Stomach smooth muscle (tissue), 2 donors: ENCODE measurements around the gene ATG9A.
"Not testable (repeated sequence)": the region's sequence is repeated elsewhere in the genome, so short reads cannot be mapped to it uniquely, and the experiment has no call there.

Experiments used
- H3K27ac ChIP-seq: one replicate; pipeline ENCODE4 v1.7.0; 2013; ENCODE audit warnings: mild to moderate bottlenecking, low read length, inconsistent platforms
- H3K27me3 ChIP-seq, 2 donors: one replicate each; pipeline ENCODE4 v1.7.0; 2013; ENCODE audit warnings: low read length in 2 of 2; ENCODE audit not compliant: insufficient read depth in 2 of 2, control insufficient read depth in 1 of 2
- H3K36me3 ChIP-seq, 2 donors: one replicate each; pipeline ENCODE4 v1.7.0; 2013; ENCODE audit warnings: low read length in 2 of 2; ENCODE audit not compliant: control insufficient read depth in 2 of 2, insufficient read depth in 2 of 2
- H3K4me1 ChIP-seq: one replicate; pipeline ENCODE4 v1.7.0; 2013; ENCODE audit warnings: low read length; ENCODE audit not compliant: control insufficient read depth, insufficient read depth
- H3K4me3 ChIP-seq, 2 donors: one replicate each; pipeline ENCODE4 v1.7.0; 2013; ENCODE audit warnings: low read length in 2 of 2
- H3K9ac ChIP-seq, 2 donors: one replicate each; pipeline ENCODE4 v1.7.0; 2013; ENCODE audit warnings: low read length in 2 of 2, mild to moderate bottlenecking in 1 of 2
- H3K9me3 ChIP-seq, 2 donors: one replicate each; pipeline ENCODE4 v1.7.0; 2013; ENCODE audit warnings: low read length in 2 of 2; ENCODE audit not compliant: control insufficient read depth in 2 of 2
- donor health status: healthy.
- donor health status: Pancreatic carcinoma.

Gene ATG9A

GRCh38 chr2:219269362-219270054 is 40.1 kb upstream of the ATG9A start:
- Histone ChIP-seq H3K27ac (no peak overlapping the region), H3K36me3 (no peaks in the 10 kb centered on the region), H3K9me3 (no peaks in the 10 kb centered on the region), H3K27me3 (no peaks in the 10 kb centered on the region), H3K4me1 (peaks cover 17% of the 10 kb centered on the region), H3K4me3 (no peak overlapping the region), H3K9ac (no peak overlapping the region)

- peaks cover 8% of the 10 kb centered on the region for H3K4me1 ChIP-seq
- H3K27me3 ChIP-seq = no peaks in the 10 kb centered on the region
- H3K27ac ChIP-seq = no peak overlapping the region
- H3K9me3 ChIP-seq = no peaks in the 10 kb centered on the region
- no peaks in the 10 kb centered on the region for H3K36me3 ChIP-seq
- H3K4me3 ChIP-seq = no peak overlapping the region
- no peak overlapping the region for H3K9ac ChIP-seq
These were observed 38.9 kb upstream of the ATG9A start for GRCh38 chr2:219268294-219268693.

DNA sequence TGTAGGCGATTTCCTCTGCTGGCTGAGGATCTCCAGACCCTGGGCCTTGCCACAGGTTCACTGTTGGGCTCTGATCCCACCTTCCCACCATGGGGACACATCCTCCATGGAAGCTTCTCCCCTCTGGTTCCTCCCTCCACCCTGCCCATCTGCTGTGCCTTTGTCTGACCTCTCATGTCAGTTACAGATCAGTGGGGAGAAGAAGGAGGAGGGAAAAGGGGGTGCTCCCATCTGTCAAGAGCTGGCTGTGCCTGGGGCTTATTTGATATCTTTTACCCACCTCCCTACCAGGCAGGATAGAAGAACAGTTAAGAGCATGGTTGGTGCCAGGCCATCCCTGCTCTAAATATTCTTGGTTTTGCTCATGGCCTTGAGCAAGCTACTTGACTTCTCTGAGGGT is 37.5 kb upstream of the ATG9A start:
- Histone ChIP-seq H3K9me3 (no peaks in the 10 kb centered on the region), H3K27ac (no peak overlapping the region), H3K9ac (no peak overlapping the region), H3K36me3 (no peaks in the 10 kb centered on the region), H3K4me1 (peaks cover 8% of the 10 kb centered on the region), H3K27me3 (no peaks in the 10 kb centered on the region), H3K4me3 (no peak overlapping the region)

DNA sequence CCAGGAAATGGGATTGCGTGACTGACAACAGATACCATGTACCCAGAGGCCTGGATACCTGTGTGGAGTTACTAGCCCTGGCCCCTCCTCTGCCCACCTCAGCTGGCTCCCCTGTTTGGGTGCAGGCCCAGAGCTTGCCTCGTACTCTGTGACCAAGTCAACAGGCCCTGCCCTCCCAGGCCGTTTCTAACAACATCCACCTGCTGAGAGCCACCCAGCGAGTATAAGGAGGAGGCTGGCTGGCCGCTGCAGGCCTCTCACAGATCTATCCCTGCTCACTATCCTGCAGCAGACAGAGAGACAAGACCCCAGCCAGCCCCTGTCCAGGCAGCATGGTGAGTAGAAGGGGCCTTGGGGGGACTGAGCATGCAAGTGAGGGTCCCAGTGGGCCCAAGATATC is 36.8 kb upstream of the ATG9A start:
- Histone ChIP-seq H3K27me3 (no peaks in the 10 kb centered on the region), H3K4me1 (peaks cover 8% of the 10 kb centered on the region)

DNA sequence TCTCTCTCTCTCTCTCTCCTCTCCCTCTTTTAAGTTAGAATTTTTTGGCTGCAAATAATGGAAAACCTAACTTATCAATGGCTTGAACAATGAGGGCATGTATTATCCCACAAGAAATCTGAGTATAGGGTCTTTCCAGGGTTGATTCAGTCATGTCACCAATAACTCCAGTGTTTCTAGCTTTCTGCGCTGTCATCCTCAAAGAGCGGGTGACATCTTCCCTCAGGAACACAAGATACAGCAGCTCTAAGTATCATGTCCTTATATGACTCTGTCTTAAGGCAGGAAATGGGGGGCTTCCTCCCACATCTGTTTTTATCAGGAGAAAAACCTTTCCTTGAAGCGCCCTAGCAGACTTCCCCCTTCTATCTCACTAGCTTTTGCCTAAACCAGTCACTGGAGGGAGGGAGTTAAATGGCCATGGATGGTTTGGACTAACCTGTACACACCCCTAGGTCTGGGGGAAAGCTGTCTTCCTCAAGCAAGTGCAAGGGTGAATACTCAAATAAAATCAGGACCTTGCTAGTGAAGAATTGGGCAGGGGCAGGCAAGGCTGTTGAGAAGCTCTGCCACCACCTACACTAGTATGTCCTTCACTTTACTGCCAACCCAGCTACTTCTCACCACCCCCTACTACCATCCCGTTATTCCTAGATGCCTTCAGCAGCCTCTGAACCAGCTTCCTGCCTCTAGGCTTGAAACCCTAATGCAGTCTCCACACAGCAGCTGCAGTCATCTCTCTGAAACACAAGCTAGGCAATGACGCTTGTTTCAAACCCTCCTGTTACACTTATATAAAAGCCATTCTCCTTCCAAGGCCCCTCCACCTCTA is 31.8 kb upstream of the ATG9A start:
- Histone ChIP-seq H3K9me3 (no peaks in the 10 kb centered on the region), H3K36me3 (no peaks in the 10 kb centered on the region), H3K4me1 (no peaks in the 10 kb centered on the region), H3K9ac (no peak overlapping the region), H3K27me3 (no peaks in the 10 kb centered on the region), H3K27ac (no peak overlapping the region), H3K4me3 (no peak overlapping the region)

More for the DNA sequence above, 36.8 kb upstream of the ATG9A start:
- no peaks in the 10 kb centered on the region for H3K9me3 ChIP-seq
- no peak overlapping the region for H3K9ac ChIP-seq
- H3K27ac ChIP-seq = no peak overlapping the region
- H3K36me3 ChIP-seq = no peaks in the 10 kb centered on the region
- no peak overlapping the region for H3K4me3 ChIP-seq

DNA sequence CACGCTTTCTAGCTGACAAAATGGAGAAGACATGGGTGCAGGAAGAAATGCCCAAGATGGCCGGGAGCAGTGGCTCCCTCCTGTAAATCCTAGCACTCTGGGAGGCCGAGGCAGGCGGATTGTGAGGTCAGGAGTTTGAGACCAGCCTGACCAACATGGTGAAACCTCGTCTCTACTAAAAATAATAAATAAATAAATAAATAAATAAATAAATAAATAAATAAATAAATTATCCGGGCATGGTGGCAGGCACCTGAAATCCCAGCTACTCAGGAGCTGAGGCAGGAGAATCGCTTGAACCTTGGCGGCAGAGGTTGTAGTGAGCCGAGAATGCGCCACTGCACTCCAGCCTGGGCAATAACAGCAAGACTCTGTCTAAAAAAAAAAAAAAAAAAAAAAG is 29.5 kb upstream of the ATG9A start:
- not testable (repeated sequence) for H3K36me3 ChIP-seq, H3K9me3 ChIP-seq, H3K4me1 ChIP-seq, H3K4me3 ChIP-seq, H3K27me3 ChIP-seq, H3K9ac ChIP-seq, H3K27ac ChIP-seq

DNA sequence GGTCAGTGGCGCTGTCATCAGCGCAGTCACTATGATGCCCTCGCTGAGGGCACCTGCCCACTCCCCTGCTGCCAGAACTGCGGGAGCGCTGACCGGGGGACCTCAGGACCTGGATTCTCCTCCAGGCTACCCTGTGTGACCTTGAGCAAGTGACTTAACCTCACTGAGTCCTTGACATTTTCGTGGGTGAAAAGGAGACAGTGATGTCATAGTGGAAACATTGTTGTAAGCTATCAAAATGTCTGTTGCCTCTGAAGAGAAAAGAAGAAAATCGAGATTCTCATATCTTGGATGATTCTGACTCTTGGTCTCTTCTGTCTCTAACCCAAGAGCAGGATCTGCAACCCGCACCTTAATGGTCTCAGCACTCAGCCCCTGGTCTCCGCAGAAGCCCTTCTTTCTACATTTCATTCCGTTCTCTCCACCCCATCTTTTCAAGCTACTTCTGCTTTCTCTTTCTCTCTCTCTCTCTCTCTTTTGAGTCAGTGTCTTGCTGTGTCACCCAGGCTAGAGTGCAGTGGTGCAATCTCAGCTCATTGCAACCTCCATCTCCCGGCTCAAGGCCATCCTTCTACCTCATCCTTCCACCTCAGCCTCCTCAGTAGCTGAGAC is 25.3 kb upstream of the ATG9A start:
- H3K4me1 ChIP-seq = peaks cover 44% of the 10 kb centered on the region
- H3K4me3 ChIP-seq = peak overlapping the region; percentile 90 to 96
- peaks cover 6 to 9% of the 10 kb centered on the region in 2 donors for H3K36me3 ChIP-seq
- peak overlapping the region; percentile 68 to 86 for H3K9ac ChIP-seq
- no peaks in the 10 kb centered on the region for H3K9me3 ChIP-seq
- peak overlapping the region; percentile 90 for H3K27ac ChIP-seq
- no peaks in the 10 kb centered on the region for H3K27me3 ChIP-seq

GRCh38 chr2:219253753-219254589 is 24.5 kb upstream of the ATG9A start, which contains the start of gene TUBA4A:
Gene TUBA4A (minus strand): TSS chr2:219253918. CDS start chr2:219253858, 60 bp downstream.
- Histone ChIP-seq H3K4me1 (peaks cover 51% of the 10 kb centered on the region), H3K9ac (peak within 1 kb of the TSS; percentile 73 to 86), H3K36me3 (peaks cover 6 to 9% of the 10 kb centered on the region in 2 donors), H3K4me3 (peak within 1 kb of the TSS; percentile 90 to 96), H3K27ac (peak within 1 kb of the TSS; percentile 90), H3K9me3 (no peaks in the 10 kb centered on the region), H3K27me3 (no peaks in the 10 kb centered on the region)

DNA sequence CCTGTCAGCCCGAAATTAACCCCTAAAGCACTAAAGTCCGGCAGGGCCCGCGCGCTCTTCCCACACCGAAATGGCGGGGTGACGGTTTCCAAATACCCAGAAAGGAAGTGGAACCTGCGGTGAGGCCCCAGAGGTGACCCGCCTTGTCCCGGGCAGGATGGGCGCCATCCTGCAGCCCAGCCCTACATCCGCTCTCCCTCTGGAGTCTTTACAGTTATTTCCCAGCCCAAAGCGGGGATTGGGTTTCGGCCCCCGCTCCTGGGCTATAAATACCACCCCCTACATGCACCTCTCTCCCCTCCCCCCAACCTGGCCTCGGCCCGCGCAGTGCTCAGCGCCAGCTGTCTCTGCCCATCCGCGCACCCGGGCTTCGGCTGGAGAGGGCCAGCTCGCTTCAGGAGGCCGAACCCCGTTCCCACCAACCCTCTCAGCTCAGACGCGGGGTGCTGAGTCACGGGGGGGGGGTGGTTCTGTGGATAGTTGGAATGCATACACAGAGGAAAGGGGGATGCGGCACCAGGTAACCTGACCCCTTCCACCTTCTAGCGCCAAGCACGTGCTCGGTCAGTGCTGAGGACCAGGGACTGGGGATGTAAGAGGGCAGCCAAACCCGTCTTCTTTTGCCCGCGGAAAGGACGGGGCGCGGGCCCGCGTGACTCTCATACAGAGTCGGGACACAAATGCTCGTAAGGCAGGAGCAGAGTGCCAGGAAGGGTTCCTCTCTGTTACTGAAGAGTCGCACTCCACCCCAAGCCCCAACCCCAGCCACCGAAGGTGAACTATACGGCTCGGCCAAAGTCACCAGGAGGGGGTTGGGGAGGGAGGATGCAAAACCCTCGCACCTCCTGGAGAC is 23.7 kb upstream of the ATG9A start, which contains the start of gene TUBA4B:
Gene TUBA4B, plus strand, starts transcription at position 344 of the 853 bp plus-strand sequence. Its CDS starts 165 bp downstream, at position 509.
- no peaks in the 10 kb centered on the region for H3K9me3 ChIP-seq
- peak within 1 kb of the TSS; percentile 90 for H3K27ac ChIP-seq
- H3K4me3 ChIP-seq = peak within 1 kb of the TSS; percentile 90 to 96
- peaks cover 8 to 12% of the 10 kb centered on the region in 2 donors for H3K36me3 ChIP-seq
- peak within 1 kb of the TSS; percentile 73 to 86 for H3K9ac ChIP-seq
- peaks cover 55% of the 10 kb centered on the region for H3K4me1 ChIP-seq
- no peaks in the 10 kb centered on the region for H3K27me3 ChIP-seq
